ENCODE results near the gene TM6SF1. TPM values are rescaled to one million over a fixed set of nuclear protein-coding genes. Genes with fewer than 3 reads are reported as not detected.

Gene TM6SF1
- total RNA-seq, 1 donor from 2014 or later = 2.6 TPM

- TF ChIP-seq CTCF (IDR thresholded peaks at IDR 0.05; ENCODE audit: insufficient read depth, low read length, severe bottlenecking) = no peak
- FAIRE-seq (no peak), DNase-seq (ENCODE audit: low read depth) (no peak)
Observed at GRCh38 chr15:83178390-83178789, 70.9 kb downstream of the TM6SF1 start.

GRCh38 chr15:83178869-83179325, 71.5 kb downstream of the TM6SF1 start:
- Histone ChIP-seq H3K27me3 (ENCODE audit: control insufficient read depth, insufficient read depth, low read length) (no peaks in the 10 kb centered on the region), H3K36me3 (ENCODE audit: control insufficient read depth, insufficient read depth, low read length) (no peaks in the 10 kb centered on the region), H3K4me3 (ENCODE audit: low read depth, low read length) (no peak overlapping the region)
- TF ChIP-seq CTCF (IDR thresholded peaks at IDR 0.05; ENCODE audit: insufficient read depth, low read length, severe bottlenecking) = no peak
- no peak for FAIRE-seq
- no peak for DNase-seq (ENCODE audit: low read depth)

More at GRCh38 chr15:83178390-83178789, 70.9 kb downstream of the TM6SF1 start:
- Histone ChIP-seq H3K4me3 (ENCODE audit: low read depth, low read length) (no peak overlapping the region), H3K36me3 (ENCODE audit: control insufficient read depth, insufficient read depth, low read length) (no peaks in the 10 kb centered on the region), H3K27me3 (ENCODE audit: control insufficient read depth, insufficient read depth, low read length) (no peaks in the 10 kb centered on the region)

- no peaks in the 10 kb centered on the region for H3K36me3 ChIP-seq (ENCODE audit: control insufficient read depth, insufficient read depth, low read length)
- no peak for TF ChIP-seq CTCF (IDR thresholded peaks at IDR 0.05; ENCODE audit: insufficient read depth, low read length, severe bottlenecking)
- no peak for FAIRE-seq
Observed at GRCh38 chr15:83185561-83185960, 78.1 kb downstream of the TM6SF1 start.

More at GRCh38 chr15:83185561-83185960, 78.1 kb downstream of the TM6SF1 start:
- no peaks in the 10 kb centered on the region for H3K27me3 ChIP-seq (ENCODE audit: control insufficient read depth, insufficient read depth, low read length)
- no peak for DNase-seq (ENCODE audit: low read depth)
- H3K4me3 ChIP-seq (ENCODE audit: low read depth, low read length) = no peak overlapping the region

Other genes starting within 250 kb of the TM6SF1 start
- gene HOMER2, start 154.9 kb upstream of the TM6SF1 start, total RNA-seq = 75.3 and 108 TPM in 2 replicates
- 83.7 and 100 TPM in 2 replicates for gene RAMAC, start 121.4 kb upstream of the TM6SF1 start, total RNA-seq
- 5.5 and 12.8 TPM in 2 replicates for gene C15orf40, start 96.0 kb upstream of the TM6SF1 start, total RNA-seq
- gene BTBD1, start 40.4 kb upstream of the TM6SF1 start, total RNA-seq = 48.0 and 78.2 TPM in 2 replicates
- 28.7 and 39.8 TPM in 2 replicates for gene HDGFL3, start 100.2 kb downstream of the TM6SF1 start, total RNA-seq
- 37.6 and 74.2 TPM in 2 replicates for gene BNC1, start 177.0 kb downstream of the TM6SF1 start, total RNA-seq

Measured in bronchial epithelial cell (primary cell).